KG1 (cell line): Measurements from ENCODE around the gene IGF1R.
A peak's percentile ranks its signal among the peaks of the same experiment; 100 is the strongest.

Source experiments
- DNase-seq: peaks from one replicate; lab custom pipeline; 2025; lab: John Stamatoyannopoulos, UW

The IGF1R gene

GRCh38 chr15:98858610-98859023, 210.3 kb downstream of the IGF1R start:
- no peak for DNase-seq

GRCh38 chr15:98859149-98859548, 210.8 kb downstream of the IGF1R start:
- no peak for DNase-seq

GRCh38 chr15:98860281-98861041, 212.1 kb downstream of the IGF1R start:
- DNase-seq = no peak

DNA sequence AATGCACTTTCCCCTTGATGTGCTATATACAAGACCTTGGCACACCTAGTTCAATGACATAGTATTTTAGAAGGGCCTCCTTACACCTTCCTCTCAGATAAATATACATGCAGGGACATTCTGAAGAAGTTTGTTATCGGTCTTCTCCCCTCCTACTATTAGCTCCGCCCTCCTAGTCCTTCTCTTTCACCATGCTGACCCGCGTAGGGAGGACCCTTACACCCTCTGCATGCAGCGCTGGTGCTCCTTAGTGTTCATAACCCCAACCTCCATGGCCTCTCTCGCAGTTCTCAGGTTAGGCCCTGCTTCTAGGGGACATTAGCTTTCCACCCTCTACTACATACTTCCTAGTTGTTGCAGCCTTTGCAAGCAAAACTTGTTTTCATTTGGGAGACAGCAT, 212.8 kb downstream of the IGF1R start:
- no peak for DNase-seq

GRCh38 chr15:98863983-98864382, 215.6 kb downstream of the IGF1R start:
- no peak for DNase-seq

DNA sequence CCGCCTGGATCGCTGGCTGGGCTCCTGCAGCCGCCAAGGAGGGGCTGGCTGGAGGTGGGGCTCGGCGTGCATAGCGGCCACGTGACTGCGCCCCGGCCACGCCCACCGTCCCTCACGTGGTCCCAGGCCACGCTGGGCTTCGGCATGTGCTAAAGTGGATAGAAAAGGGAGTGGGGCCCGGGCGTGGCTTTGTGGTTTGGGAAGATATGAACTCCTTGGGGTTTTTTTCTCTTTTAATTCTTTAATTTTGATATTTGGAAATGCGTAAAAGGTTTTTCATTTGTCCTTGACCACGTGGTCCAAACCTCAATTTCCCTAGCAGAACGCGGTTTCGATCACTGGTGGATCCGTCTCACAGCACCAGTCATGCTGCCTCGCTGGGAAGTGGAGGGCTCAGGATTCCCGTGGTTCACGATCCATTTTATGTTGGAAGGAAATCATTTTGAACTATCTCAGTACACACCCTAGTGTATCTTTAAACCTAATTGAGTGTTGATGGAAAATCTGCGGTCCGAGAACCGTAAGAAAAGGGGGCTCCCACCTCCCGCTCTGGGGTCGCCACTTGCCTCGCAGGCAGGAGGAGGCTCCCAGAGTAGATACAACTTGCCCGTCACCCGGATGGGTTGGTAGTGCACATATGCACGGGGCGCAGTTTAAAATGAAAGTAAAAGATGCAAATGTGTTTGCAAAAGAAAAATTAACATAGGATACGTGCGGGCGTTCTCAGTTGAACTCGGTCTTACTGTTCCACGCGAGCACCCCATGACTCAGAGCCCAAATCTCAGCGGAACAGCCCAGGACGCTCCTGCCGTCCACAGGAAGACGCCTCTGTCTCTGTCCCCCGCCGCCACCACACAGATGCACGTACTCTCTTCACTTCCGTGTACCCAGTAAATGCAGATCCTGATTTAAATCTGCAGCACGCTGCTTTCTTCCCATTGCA, 217.3 kb downstream of the IGF1R start:
- peak; percentile 25 for DNase-seq

DNA sequence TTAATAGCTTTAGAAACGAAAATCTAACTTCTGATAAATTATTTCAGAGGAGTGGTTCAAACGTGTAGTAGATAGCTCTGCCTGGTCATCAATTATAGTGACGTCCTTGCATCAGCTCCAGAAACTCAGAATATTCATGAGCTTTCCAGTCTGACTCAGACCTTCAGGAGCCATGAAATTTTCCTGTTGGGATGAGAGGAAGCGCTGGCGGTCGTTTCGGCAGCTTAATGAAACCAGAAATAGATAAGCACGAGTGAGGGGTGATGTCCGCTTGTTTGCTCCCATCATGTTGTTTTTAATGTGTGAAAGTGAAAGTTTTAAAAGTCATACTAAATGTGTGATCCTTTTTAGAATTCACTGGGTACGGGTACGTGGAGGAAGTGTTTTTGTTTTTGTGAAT, 218.2 kb downstream of the IGF1R start:
- no peak for DNase-seq

DNA sequence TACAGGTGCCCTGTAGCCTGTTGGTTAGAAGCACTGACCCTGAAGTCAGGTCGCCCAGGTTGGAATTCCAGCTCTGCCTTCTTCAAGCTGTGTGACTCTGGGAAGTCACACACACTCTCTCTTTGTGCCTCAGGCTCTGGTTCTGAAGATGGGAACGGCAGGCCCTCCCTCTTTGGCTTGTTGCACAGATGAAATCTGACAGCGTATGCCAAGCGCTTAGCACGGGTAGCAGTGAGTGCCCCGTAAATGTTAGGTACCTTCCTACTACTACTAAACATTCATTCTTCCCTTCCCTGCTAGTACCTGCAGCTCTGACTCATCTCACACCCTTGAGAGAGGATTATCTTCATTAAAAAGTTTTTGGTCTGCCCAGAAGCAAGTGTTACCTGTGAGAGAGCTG, 220.2 kb downstream of the IGF1R start:
- no peak for DNase-seq

GRCh38 chr15:98870788-98871187, 222.4 kb downstream of the IGF1R start:
- DNase-seq = no peak

DNA sequence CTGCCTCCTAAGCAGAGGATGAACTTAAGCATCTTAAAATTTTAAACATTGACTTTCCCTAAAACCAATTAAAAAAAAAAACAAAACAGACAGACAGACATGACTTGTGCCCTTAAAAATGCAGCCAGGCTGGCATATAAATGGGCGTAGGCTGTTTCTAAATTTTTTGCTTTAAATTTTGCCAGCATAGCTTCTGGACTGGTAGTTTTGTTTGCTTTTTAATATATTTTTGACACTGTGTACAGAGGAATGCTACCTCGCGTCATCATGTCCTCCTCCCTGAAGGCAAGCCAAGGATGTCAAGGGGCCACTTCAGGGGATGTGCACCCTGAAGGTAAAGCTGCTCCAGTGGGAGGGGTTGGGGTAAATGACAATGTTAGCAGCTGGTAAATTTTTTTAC, 224.4 kb downstream of the IGF1R start:
- no peak for DNase-seq

- DNase-seq = no peak
Observed at GRCh38 chr15:98873441-98874218, 225.3 kb downstream of the IGF1R start.

- DNase-seq = no peak
Observed at GRCh38 chr15:98874370-98874769, 226.0 kb downstream of the IGF1R start.

DNA sequence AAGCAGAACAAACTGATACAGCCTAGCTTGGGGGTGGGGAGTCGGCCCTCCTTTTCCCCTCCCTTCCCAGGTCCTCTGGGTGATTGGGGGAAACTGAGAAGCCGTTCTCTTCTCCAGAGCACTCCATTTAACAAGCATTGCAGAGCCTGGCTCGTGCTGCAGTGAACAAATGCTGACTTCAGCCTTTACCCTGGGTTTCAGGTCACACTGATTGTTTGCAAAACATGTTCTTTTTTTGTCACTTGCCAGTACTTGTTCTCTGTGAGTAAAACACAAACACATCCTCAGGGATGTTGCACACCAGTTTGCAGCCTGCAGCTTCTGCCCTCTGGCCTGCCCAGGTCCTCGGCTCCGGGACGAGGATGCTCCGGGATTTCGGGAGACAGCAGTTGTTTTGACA, 226.4 kb downstream of the IGF1R start:
- DNase-seq = no peak

DNA sequence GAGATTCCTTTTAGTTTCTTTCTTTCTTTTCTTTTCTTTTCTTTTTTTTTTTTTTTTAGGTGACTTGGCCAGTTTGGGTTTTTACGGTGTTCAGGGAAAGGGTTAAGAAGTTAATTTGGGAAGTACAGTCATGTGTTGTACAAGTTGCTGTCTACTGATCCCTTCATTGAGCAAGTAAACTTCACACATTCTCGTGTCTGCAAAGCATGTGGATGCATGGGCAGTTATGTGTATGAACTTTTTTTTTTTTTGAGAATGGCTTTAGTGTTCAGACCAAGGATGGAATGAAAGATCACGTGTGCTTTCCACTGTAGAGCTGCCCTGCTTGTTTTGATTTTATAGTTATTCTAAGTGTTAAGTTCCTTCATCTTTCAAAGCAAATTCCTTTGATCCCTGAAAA, 227.0 kb downstream of the IGF1R start:
- no peak for DNase-seq

DNA sequence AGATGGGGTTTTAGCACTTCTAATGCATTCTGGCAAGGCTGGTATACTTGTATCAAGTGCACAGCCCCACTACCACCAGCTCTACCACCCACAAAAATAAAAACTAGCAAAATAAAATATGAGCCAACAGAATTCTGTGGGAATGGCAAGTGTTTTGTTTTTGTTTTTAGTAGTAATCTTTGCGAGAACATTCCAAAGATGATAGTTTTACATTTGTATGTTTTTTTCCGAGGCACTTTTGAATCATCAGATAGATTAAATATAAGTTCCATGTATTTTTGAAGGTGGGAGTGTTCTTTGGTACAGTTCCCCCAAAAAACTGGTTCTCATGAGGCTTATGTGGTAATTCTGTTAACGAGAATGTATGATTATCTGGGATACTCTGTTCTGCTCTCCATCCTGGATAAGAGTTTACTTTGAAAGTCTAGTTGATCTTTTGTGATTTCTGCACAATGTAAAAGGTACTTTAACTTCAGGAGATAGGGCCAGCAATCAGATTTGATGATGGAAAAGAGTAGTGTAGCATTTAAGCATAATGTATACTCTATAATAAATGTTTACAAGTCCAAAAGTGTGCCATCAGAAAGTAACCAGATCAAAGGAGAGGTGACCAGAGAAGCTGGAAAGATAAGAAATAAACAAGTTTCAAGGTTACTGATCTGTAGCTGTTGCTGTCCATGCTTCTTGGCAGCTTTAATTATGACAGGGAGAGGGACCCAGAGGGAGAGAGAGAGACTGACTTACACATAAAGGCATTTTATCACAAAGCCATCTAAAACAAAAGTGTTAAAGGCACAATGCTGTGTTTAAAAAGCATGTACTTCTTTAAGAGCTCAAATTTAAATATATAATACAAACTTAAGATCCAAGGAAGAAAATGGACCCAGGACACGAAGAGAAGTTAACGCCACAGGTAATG, 228.4 kb downstream of the IGF1R start:
- no peak for DNase-seq

GRCh38 chr15:98878172-98878571, 229.8 kb downstream of the IGF1R start:
- no peak for DNase-seq

- DNase-seq = no peak
Observed at GRCh38 chr15:98878862-98879261, 230.5 kb downstream of the IGF1R start.

DNA sequence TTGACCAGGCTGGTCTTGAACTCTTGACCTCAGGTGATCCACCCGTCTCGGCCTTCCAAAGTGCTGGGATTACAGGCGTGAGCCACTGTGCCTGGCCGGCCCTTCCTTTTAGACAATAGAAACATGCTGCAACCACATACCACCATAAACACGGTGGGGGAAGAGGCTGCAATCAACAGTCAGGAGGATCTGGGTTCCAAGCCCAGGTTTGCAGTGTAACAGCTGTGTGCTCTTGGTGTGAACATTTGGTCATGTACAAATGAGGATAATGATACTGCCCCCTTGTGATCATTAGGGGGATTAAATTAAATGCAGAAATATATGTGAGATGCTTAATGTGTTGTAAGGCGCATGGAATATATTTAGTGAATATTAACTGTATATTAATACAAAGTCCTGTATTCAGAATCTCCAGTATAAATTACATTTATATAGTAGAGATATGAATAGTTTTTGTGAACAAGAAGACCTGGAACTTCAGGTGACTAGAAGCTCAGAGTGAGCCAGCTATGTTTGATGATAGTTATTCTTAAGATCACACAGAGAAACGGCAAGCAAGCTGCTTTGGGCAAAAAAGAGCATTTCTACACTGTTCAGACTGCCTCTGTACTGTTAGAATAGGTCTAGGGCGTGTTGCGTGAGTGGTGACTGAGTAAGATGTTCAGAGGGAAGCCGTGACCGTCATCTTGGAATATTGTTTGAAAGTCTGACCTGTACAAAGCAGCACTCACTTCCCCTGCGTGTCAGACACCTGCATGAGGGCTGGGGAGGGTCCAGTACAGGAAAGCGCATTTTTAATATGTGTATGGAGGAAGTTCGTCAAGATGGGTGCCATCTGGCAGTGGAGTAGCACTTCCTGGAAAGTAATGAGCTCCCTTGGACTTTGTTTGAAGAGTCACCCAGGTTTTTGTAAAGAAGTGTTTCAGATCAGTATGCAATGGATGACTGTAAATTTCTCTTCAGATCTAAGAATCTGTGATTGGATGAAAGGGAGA, 233.5 kb downstream of the IGF1R start:
- no peak for DNase-seq

DNA sequence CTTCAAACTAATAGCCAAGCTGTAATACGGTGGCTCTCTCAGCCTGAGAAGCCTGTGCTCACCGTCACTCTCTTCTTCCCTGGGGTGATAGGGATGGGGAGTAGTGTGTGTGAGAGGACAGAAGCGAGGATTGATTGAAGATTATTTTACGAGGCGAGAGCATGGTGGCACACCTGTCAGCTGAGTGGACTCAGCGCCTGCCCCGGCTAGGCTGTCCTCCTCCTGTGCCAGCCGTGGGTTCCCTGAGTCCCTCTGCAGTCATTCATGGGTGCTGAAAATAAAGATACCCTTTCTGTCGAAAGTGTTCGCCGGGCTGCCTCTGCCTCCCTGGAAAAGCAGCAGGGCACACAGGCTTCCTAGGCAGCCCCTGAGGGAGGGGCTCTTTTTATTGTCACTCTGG, 235.1 kb downstream of the IGF1R start:
- no peak for DNase-seq

GRCh38 chr15:98884894-98885293, 236.6 kb downstream of the IGF1R start:
- no peak for DNase-seq
